Eye (tissue), 1 donor: ENCODE data around the gene UCKL1.
"Not testable (repeated sequence)": the region's sequence is repeated elsewhere in the genome, so short reads cannot be mapped to it uniquely, and the experiment has no call there.

ENCODE experiments used
- DNase-seq: peaks from one replicate; pipeline ENCODE4 v3.0.0-alpha.2; 2015

The UCKL1 gene

DNA sequence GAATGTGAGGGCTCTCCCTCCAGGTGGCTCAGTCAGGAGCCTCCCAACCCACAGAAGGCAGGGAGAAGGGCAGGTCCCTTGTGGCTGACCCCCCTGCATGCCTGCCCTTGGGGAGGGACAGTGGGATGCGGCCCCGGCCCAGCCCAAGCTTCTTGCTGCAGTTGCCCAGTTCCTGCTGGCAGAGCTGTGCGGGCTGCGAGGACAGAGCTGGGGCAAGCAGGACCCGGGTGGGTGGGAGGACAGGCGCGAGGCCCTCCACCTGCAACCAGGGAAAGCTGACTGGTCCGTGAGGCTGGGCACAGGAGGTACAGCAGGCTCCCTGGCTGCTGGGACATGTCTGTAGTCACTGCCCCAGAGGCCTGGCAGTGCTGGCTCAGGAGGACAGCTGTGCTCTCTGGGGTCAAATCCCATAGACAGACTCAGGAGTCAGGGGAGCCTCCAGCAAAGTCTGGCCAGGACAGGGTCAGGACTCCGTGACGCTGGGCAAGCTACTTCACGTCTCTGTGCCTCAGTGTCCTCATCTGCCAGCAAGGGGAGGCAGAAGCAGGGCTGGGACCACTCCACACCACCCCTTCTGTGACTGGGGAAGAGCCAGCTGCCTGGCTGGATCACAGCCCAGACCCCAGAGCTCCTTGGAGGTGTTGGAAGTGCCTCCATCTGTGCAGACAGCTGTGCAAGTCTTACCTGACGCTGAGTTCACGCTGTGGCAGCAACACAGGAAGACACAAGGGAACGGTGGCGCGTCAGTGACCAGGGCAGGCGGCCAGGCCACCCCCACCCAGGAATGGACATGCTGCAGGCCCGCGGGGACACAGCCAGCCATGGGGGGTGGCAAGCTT is 13.0 kb downstream of the UCKL1 start:
- no peak for DNase-seq

DNA sequence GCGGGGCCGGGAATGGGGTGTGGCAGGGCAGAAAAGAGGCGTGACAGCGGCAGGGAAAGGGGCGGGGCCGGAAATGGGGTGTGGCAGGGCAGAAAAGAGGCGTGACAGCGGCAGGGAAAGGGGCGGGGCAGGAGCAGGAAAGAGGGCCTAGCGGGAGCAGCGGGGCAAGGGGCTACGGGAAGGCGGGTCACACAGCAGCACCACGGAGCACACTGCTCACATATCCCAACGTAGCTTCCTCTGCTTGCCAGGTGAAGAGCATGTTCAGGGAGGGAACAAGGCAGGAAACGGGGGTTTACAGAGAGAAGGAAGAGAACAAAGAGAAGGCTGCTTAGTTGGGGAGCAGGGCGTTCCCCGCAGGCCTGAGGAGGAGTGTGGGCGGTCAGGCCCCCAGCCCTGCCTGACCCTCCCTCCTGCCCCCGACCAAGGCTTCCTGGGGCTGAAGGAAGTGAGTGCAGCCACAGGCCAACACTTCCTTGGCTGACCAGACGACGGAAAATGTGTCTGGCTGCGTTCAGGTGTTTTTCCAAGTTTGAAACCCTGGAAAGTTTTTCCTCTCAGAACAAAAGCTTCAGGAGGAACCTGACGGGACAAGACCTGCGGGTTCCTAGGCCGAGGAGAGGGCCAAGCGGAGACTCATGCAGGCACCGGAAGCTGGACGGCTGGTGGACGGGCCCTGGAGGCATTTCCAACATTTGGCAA is 13.8 kb downstream of the UCKL1 start:
- DNase-seq: no peak

DNA sequence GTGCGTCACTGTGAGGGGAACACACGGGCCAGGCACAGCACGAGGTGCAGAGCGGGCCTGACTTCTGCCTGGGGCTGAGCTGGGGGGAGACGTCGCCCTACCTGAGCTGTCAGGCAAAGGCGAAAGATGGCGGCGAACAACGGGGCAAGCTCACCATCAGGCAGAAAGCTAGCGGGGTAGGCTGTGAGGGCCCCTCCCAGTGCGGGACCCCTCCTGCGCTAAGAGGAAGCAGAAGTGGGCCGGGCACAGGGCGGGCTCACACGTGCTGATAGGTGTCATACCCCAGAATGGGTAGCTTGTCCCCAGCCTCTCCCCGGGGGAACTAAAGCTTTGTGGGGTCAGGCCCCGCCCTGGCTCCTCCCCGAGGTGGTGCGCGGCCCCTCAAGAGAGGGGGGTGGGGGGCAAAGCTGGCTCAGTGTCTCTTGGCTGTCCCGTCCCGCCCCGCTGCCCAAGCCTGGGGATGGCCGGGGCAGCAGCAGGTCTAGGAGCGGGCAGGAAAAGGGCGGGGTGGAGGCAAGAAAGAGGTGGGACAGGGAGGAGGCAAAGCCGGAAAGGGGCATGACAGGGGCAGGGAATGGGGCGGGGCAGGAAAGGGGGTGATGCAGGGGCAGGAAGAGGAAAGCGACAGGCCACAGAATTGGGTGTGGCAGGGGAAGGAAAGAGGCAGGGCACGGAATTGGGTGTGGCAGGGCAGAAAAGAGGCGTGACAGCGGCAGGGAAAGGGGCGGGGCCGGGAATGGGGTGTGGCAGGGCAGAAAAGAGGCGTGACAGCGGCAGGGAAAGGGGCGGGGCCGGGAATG is 14.7 kb downstream of the UCKL1 start:
- no peak for DNase-seq

DNA sequence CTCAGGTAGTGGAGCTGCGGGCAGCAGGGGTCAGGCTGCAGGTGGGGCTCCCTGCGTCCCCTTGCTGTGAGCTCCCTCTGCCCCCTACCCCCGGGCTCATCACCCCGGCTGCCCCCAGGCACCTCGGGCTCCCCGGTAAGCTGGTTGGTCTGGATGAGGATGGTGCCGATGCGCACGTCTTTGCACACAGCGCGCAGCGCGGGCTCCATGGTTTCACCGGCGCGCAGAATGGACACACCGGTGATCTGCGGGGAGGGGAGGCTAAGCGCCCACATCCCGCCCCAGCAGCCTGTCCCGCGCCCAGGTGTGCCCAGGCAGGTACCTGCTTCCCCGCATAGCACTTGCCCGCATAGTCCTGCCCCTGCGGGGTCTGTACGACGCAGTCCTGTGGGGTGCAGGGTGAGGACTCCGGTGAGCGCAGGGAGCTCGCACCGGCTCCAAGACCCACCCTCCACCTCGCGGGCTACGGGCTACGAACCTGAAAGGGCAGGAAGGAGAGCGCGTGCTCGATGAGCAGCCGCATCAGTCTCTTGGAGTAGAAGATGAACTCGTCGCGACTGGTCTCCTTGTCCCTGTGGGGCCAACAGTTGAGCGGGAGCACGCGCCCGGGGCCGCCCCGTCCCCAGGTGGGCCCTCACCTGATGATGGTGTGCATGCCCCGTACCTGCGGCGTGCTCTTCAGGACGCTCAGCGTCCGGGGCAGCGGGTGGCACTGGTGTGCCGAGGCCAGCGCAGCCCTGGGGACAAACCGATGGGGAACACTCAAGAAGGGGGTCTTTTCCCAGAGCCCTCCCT is 15.5 kb downstream of the UCKL1 start:
- DNase-seq: no peak

DNA sequence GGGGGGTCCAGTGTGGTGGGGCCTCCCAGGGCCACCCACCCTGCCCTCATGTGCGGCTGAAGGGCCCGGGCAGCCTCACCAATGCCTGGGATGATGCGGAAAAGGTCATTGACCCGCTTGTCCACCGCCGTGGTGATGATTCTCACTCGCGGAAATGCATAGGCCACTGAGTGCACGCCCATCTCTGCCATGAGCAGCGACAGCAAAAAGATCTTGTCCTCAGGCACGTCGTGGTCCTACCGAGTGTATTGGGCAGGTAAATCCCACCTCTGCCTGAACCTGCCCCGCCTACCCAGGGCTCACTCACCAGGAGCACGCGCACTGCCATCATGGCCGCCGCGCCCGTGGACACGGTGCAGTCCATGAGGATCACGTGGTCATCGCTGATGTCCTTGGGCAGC is 16.1 kb downstream of the UCKL1 start:
- no peak for DNase-seq

DNA sequence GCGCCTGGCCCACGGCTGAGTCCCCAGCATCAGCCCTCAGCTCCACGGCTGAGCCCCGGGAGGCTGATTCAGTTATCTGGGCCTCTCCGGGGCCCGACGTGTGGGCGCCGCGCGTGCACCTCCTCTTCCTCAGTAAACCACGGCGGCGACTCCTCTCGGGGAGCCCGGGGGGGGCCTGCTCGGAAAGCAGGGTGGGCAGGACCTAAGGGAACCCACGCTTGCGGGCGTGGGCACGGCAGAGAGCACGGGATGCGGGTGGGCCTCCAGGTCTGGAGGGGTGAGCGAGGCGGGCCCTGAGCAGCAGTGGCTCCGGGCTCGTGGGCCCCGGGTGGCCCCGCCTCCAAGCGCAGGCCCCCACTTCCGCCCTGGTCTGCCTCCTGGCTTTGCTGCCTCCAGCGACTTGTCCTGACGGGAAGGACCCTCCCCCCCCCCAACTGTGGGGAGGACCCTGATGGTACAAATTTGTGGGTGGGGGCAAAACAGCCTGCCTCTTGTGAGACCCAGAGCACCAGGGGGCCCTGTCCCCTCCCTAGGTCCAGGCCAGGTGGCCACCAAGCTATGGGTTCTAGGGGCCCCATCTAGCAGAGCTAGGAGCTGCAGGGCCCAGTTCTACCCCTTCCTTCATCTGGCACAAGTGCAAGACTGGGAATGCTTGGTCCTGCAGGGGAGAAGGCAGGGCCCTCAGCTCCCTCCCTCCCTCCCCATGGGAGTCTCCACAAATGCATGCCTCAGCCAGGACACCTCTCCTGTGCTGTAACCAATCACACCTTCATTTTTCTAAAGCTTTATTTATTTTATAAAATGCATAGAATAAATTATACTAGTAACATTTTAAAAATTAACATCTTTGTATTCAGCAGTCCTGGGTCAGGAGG is 16.9 kb downstream of the UCKL1 start:
- DNase-seq: no peak

DNA sequence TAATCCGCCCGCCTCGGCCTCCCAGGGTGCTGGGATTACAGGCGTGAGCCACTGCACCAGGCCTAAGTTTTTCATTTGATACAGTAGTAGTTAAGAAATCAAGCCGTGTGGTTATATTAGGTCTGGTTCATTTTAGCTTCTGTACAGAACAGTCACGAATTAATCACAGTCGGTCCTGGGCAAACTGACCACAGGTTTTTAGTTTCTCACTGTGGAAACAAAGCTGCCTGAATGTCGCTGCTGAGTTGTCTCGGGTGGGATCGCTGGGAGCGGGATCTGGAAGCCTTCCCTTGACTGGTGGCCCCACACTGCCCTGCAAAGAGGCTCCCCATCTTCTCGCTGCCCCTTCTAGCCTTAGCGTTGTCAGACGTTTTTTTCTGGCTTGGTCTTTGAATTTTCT is 18.6 kb downstream of the UCKL1 start:
- DNase-seq: no peak

DNA sequence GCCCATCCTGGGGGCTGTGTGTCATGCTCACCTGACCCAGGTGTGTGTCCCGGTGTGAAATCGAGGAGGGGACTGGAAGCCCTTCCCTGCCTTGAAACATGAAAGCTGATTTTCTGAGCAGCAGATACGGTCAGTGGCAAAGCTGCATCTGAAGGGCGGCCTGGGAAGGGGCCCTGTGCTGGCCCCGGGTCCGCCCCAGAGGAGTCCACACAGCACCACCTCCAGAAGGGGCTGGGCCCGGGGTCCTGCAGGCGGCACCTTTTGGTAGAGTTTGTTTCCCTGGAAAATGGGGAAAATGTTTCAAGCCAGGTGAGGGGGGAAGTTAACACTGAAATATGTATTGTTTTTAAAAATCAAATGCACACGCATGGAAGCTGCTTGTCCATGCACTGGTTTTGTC is 20.8 kb downstream of the UCKL1 start:
- DNase-seq: no peak

DNA sequence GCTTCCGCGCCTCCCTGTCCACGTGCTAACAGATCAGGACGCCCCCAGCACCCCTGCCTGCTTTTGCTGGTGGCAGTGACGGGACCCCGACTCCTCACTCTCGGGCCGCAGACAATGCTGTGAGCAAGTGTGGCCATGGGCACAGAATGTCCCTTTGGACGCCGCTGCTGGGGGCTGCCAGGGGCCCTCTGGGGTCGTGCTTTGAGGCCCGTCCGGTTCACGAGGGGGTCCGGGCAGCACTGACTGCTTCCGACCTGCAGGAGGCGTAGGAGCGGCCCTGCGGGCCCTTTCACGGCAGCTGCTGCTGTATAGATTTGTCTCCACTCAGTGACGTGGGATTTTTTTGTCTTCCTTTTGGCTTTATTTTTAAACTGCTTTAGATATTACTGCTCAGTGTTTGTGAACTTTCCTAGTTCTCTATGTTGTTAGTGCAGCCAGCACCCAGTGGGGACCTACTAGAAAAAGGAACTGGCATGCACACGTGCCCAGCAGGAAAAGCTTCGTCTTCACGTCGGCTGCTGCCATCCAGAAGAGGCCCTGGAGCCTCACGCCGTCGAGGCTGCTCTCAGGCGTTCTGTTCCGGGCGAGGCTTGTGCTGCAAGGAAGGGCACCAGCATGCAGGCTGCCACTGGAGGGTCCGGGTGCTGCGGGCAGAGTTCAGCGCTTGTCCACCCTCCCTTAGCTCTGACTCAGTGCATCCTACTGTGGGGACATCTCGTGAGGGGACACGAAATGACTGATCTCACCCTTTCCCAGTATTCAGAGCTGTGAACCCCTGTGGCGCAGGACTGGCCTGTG is 21.7 kb downstream of the UCKL1 start:
- no peak for DNase-seq

DNA sequence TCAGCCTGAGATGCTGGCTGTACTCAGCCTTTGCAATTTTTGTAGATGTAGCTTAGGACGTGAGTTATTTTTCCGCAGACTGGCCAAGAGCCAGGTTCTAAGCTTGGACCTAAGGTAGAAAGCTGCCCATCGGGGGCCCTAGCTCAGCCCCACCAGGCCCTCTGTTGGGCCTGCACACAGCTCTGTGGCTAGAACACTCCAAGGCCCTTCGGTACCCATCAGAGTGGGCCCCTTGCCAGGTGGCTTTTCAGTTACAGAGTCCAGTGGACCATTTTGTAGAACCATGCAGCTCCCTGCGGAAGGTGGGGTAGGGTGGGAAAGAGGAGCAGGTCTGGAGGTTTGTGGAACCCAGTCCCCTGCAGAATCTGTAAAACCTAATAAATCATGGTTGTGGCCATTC is 22.6 kb downstream of the UCKL1 start:
- DNase-seq: no peak

DNA sequence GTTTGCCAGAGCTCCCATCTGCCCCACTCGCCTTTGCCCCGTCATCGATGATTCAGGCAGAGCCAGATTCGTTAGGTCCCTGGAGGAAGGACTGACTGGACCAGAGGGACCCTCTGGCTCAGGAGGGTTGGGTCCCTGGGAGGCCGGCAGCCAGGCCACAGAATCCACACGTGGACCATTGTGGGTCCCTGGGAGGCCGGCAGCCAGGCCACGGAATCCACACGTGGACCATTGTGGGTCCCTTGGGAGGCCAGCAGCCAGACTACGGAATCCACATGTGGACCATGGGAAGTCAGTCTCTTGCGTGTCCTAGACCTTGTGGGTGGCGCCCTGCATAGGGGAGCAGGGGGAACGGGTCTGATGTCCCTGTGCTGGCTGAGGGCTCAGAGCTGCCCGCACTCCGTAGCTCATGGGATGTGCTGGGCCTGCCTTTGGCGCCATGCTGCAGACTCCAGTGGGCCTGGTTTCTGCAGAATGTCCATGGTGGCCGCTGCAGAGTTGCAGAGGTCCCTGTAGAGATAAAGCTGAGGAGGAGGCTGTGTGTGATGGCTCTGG is 23.5 kb downstream of the UCKL1 start:
- no peak for DNase-seq

DNA sequence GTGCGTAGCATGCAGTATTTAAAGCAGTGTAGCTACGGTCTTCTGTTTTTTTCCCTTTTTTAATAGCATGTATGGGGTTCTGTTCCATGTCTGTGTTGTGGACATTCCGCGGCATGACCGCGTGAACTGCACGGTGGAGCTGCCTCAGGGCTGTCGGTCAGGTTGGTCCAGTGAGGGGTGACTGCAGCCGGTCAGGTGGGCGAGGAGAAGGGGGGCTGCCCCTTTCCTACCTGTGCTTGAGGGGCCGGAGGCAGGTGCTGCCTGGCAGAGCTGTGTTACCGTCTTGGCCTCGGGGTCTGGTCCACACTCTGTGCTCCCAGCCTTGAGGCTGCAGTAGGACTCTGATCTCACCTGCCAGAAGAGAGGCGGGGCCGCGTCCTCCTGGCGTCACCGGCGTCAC is 24.5 kb downstream of the UCKL1 start:
- no peak for DNase-seq

DNA sequence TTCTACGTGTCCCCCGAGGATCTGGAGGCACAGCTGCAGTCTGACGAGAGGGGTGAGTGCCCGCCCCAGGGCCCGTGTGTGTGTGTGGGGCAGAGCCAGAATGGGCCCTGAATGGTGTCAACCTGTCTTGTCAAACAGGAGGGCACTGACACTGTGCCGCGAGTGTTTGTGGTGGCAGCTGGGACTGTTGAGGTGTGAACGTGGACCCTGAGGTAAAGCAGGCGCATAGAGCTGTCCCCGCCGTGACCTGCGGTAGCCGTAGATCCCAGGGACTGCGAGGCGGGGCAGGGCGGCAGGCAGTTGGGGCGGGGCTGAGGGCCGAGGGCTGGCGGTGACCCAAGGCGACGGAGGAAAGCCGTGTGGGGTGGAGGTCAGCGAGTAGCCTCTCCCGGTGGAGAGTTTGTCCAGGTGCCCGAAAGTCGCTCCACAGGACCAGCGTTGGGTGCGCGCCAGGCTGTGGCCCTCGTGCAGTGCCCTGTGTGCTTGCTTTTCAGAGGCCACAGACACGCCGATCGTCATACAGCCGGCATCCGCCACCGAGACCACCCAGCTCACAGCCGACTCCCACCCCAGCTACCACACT is 25.2 kb downstream of the UCKL1 start:
- no peak for DNase-seq

DNA sequence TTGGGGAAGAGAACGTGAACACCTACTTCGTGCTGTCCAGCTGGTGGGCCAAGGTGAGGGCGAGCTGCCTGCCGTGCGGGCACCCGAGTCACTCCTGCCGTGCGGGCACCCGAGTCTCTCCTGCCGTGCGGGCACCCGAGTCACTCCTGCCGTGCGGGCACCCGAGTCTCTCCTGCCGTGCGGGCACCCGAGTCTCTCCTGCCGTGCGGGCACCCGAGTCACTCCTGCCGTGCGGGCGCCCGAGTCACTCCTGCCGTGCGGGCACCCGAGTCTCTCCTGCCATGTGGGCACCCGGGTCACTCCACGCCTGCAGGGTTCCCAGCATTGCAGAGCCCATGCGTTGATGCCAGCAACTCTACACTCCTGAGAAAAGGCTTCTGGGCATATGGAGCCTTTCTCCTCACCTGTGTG is 26.7 kb downstream of the UCKL1 start:
- not testable (repeated sequence) for DNase-seq

DNA sequence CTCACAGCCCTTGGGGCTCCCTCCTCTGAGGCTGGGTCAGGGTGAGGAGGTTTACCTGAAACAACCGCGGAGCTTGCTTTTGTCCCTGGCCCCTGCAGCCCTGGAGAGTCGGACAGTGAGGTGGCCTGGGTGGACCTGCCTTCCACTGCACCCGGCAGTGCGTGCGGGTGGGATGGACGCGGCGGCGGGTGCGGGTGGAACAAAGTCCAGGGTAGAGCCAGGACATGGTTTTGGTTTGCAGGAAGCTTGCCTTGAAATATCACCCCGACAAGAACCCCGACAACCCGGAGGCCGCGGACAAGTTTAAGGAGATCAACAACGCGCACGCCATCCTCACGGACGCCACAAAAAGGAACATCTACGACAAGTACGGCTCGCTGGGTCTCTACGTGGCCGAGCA is 27.1 kb downstream of the UCKL1 start:
- DNase-seq: no peak

DNA sequence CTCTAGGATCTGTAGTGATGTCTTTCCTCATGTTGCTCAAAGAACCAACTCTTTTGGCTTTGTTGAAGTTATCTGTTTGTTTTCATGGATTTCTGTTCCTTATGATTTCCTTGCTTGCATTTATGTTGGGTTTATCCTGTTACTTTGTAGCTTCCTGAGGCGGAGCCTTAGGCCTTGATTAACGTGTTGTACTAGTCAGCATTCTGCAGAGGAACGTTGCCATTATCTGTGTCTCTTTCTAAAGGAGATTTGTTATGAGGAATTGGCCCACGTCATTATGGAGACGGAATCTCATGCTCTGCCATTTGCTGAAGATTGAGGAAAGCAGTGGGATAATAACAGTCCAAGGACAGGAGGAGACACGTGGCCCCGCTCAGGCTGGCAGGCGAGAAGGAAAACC is 29.9 kb downstream of the UCKL1 start:
- DNase-seq: no peak

DNA sequence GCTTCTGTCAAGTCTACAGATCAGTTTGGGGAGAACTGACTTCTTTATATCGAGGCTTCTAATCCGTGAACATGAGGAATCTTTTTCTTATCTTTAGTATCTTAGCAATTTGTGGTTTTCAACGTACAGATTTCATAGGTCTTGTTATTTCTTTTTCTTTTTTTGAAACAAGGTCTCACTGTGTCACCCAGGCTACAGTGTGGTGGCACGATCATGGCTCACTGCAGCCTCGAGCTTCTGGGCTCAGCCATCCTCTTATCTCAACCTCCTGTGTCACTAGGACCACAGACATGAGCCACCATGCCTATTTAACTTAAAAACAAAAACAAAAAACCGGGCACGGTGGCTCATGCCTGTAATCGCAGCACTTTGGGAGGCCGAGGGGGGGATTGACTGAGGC is 32.0 kb downstream of the UCKL1 start:
- DNase-seq: no peak

DNA sequence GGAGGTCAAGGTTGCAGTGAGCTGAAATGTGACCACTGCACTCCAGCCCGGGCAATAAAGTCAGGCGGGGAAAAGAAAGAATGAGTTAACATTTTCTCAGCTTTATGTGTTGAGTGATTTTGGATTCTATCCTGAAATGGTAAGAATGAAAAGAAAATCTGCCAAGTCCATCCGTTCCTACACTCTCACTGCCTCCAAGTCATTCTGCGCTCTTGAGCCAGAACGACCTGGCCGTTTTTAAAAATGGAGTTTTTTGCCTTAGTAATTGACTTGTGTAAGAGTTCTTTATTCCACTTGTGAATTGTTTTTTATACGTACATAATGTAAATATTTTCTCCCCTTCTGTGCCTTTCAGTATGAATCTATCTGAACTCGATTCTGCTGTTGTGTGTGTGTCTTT is 32.6 kb downstream of the UCKL1 start:
- DNase-seq: no peak

DNA sequence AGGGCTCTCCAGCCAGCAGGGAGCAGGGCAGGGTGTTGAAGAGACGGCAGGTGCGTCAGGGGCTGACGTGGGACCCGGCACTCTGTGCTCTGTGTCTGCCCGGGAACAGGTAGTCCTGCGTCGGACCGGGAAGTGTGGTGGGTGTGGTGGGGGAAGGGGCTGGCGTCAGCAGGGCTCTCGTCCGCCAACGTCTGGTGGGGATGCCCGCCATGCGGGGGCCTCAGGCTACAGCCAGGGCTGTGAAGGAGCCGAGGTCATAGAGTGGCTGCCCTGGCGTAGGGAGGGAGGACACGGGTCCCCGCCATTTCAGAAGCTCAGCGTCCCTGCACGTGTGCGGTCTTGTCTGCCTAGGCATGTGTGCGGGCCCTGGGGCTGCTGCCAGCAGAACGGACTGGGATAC is 36.0 kb downstream of the UCKL1 start:
- DNase-seq: no peak

DNA sequence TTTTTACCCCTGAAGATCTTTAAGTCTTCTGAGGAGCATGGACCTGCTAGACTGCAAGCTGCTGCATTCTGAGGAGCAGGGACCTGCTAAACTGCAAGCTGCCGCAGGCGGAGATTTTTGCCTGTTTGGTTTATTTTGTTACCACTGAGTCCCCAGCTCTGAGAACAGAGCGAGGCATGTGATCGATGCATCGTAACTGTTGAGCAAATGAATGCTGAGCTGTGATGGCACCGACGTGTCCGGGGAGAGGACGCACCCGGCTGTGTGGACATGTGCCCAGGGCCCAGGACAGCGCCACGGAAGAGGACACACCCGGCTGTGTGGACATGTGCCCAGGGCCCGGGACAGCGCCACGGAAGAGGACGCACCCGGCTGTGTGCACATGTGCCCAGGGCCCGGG is 37.1 kb downstream of the UCKL1 start:
- no peak for DNase-seq
